ENCODE measurements around the gene CCZ1. TPM values are rescaled to one million over a fixed set of nuclear protein-coding genes. Genes with fewer than 3 reads are reported as not detected.
"Not testable (repeated sequence)": the region's sequence is repeated elsewhere in the genome, so short reads cannot be mapped to it uniquely, and the experiment has no call there.

The CCZ1 gene
- total RNA-seq, 2 experiments from 2014 or later = 52.3 to 108 TPM

GRCh38 chr7:5870311-5870710 lies 28.2 kb upstream of the CCZ1 start:
- Histone ChIP-seq H3K27ac (ENCODE audit: low read depth, low read length, poor library complexity, severe bottlenecking) (no peak overlapping the region), H3K36me3 (ENCODE audit: insufficient read depth, low read length) (no peaks in the 10 kb centered on the region), H4K20me1 (ENCODE audit: insufficient read depth, low read length) (no peaks in the 10 kb centered on the region), H3K4me1 (ENCODE audit: insufficient read depth, low read length, poor library complexity, severe bottlenecking) (no peaks in the 10 kb centered on the region), H3K4me2 (ENCODE audit: low read length) (no peak overlapping the region), H3K79me2 (ENCODE audit: insufficient read depth, low read depth, low read length) (no peaks in the 10 kb centered on the region), H2AFZ (ENCODE audit: low read length) (no peak overlapping the region), H3K9me2 (ENCODE audit: insufficient read depth, low read length) (no peaks in the 10 kb centered on the region), H3K4me3 (ENCODE audit: low read depth, low read length, poor library complexity, severe bottlenecking) (no peak overlapping the region), H3K9me3 (ENCODE audit: low read length) (no peaks in the 10 kb centered on the region)
- ChIA-PET CTCF (ENCODE audit: unreplicated experiment) (no interaction called here), POLR2A (no interaction called here)
- no TSS peak for BruUV-seq (replicated peaks)
- no peak for TF ChIP-seq CTCF (conservative IDR thresholded peaks at IDR 0.05; ENCODE audit: low read length)
- no peak for TF ChIP-seq EZH2phosphoT487 (IDR thresholded peaks at IDR 0.05; ENCODE audit: borderline replicate concordance, low read depth, low read length)
- no peak for DNase-seq (ENCODE audit: low spot score)
- intact Hi-C loops (cut with micrococcal nuclease; ENCODE audit: unreplicated experiment) = no loop called here

DNA sequence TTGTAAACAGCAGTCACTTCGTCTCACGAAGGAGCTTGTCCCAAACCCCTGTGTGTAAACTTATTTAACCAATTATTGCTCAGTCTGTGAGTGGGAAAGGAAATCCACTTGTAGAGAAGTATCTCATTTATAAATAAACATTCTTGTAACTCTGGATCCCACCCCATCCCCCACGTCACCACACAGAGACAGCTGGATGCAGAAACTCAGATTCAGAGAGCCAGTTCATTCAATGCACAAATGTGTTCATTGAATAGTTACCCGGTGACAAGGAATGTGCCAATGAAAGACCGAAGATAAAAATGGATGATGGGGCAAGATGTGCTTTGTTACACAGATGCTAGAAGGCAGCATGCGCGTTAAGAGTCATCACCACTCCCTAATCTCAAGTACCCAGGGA lies 26.2 kb upstream of the CCZ1 start:
- TF ChIP-seq EZH2phosphoT487 (IDR thresholded peaks at IDR 0.05; ENCODE audit: borderline replicate concordance, low read depth, low read length) (no peak), CTCF (conservative IDR thresholded peaks at IDR 0.05; ENCODE audit: low read length) (no peak)
- Histone ChIP-seq H3K4me1 (ENCODE audit: insufficient read depth, low read length, poor library complexity, severe bottlenecking) (no peaks in the 10 kb centered on the region), H3K79me2 (ENCODE audit: insufficient read depth, low read depth, low read length) (no peaks in the 10 kb centered on the region), H3K27ac (ENCODE audit: low read depth, low read length, poor library complexity, severe bottlenecking) (no peak overlapping the region), H2AFZ (ENCODE audit: low read length) (no peak overlapping the region), H3K4me2 (ENCODE audit: low read length) (no peak overlapping the region), H3K36me3 (ENCODE audit: insufficient read depth, low read length) (no peaks in the 10 kb centered on the region), H3K9me3 (ENCODE audit: low read length) (no peaks in the 10 kb centered on the region), H4K20me1 (ENCODE audit: insufficient read depth, low read length) (no peaks in the 10 kb centered on the region), H3K4me3 (ENCODE audit: low read depth, low read length, poor library complexity, severe bottlenecking) (no peak overlapping the region), H3K9me2 (ENCODE audit: insufficient read depth, low read length) (no peaks in the 10 kb centered on the region)
- DNase-seq (ENCODE audit: low spot score) = no peak
- ChIA-PET CTCF (ENCODE audit: unreplicated experiment) (no interaction called here), POLR2A (no interaction called here)
- BruUV-seq (replicated peaks) = no TSS peak
- intact Hi-C loops (cut with micrococcal nuclease; ENCODE audit: unreplicated experiment) = no loop called here

- H3K9me2 ChIP-seq (ENCODE audit: insufficient read depth, low read length); H3K36me3 ChIP-seq (ENCODE audit: insufficient read depth, low read length); H2AFZ ChIP-seq (ENCODE audit: low read length); CTCF ChIA-PET (ENCODE audit: unreplicated experiment); H3K27ac ChIP-seq (ENCODE audit: low read depth, low read length, poor library complexity, severe bottlenecking); H4K20me1 ChIP-seq (ENCODE audit: insufficient read depth, low read length); H3K4me3 ChIP-seq (ENCODE audit: low read depth, low read length, poor library complexity, severe bottlenecking); H3K4me2 ChIP-seq (ENCODE audit: low read length); BruUV-seq (replicated peaks); H3K9me3 ChIP-seq (ENCODE audit: low read length); H3K4me1 ChIP-seq (ENCODE audit: insufficient read depth, low read length, poor library complexity, severe bottlenecking); intact Hi-C loops (cut with micrococcal nuclease; ENCODE audit: unreplicated experiment); H3K79me2 ChIP-seq (ENCODE audit: insufficient read depth, low read depth, low read length); DNase-seq (ENCODE audit: low spot score): not testable (repeated sequence)
- POLR2A ChIA-PET = interaction anchor here (0.7 kb wide), 1 partner anchor 584 kb away, joined by 4 read pairs; no protein-coding TSS in a partner anchor
Observed at GRCh38 chr7:5879591-5879990, 18.9 kb upstream of the CCZ1 start.

GRCh38 chr7:5880106-5880505 lies 18.4 kb upstream of the CCZ1 start:
- intact Hi-C loops (cut with micrococcal nuclease; ENCODE audit: unreplicated experiment); H3K4me1 ChIP-seq (ENCODE audit: insufficient read depth, low read length, poor library complexity, severe bottlenecking); H2AFZ ChIP-seq (ENCODE audit: low read length); H3K9me2 ChIP-seq (ENCODE audit: insufficient read depth, low read length); H4K20me1 ChIP-seq (ENCODE audit: insufficient read depth, low read length); H3K4me3 ChIP-seq (ENCODE audit: low read depth, low read length, poor library complexity, severe bottlenecking); H3K4me2 ChIP-seq (ENCODE audit: low read length); CTCF ChIA-PET (ENCODE audit: unreplicated experiment); H3K36me3 ChIP-seq (ENCODE audit: insufficient read depth, low read length); H3K27ac ChIP-seq (ENCODE audit: low read depth, low read length, poor library complexity, severe bottlenecking); H3K79me2 ChIP-seq (ENCODE audit: insufficient read depth, low read depth, low read length); H3K9me3 ChIP-seq (ENCODE audit: low read length); BruUV-seq (replicated peaks); DNase-seq (ENCODE audit: low spot score): not testable (repeated sequence)
- POLR2A ChIA-PET = interaction anchor here (0.7 kb wide), 1 partner anchor 583 kb away, joined by 4 read pairs; no protein-coding TSS in a partner anchor

GRCh38 chr7:5884431-5884830 lies 14.1 kb upstream of the CCZ1 start:
- H4K20me1 ChIP-seq (ENCODE audit: insufficient read depth, low read length); H3K4me2 ChIP-seq (ENCODE audit: low read length); CTCF ChIA-PET (ENCODE audit: unreplicated experiment); intact Hi-C loops (cut with micrococcal nuclease; ENCODE audit: unreplicated experiment); DNase-seq (ENCODE audit: low spot score); H3K36me3 ChIP-seq (ENCODE audit: insufficient read depth, low read length); H3K9me2 ChIP-seq (ENCODE audit: insufficient read depth, low read length); H3K4me1 ChIP-seq (ENCODE audit: insufficient read depth, low read length, poor library complexity, severe bottlenecking); H3K79me2 ChIP-seq (ENCODE audit: insufficient read depth, low read depth, low read length); H2AFZ ChIP-seq (ENCODE audit: low read length); H3K27ac ChIP-seq (ENCODE audit: low read depth, low read length, poor library complexity, severe bottlenecking); BruUV-seq (replicated peaks); H3K9me3 ChIP-seq (ENCODE audit: low read length); H3K4me3 ChIP-seq (ENCODE audit: low read depth, low read length, poor library complexity, severe bottlenecking): not testable (repeated sequence)
- POLR2A ChIA-PET = interaction anchor here (0.5 kb wide), 1 partner anchor 476 kb away, joined by 3 read pairs; no protein-coding TSS in a partner anchor

Measured in OCI-LY7 (cell line).